Activated B cell treated with CpG ODN at 0.5 μM for 24 hours (primary cell): ENCODE data around the gene CYTH1. TPM values are rescaled to one million over a fixed set of nuclear protein-coding genes. Genes with fewer than 3 reads are reported as not detected.

Experiments used
- ATAC-seq: fragments of 200-7000 bp; cut with Tn5 transposase; one replicate; pipeline ENCODE4 v1.10.0; 2021; ENCODE audit warnings: low read depth, mild to moderate bottlenecking, moderate library complexity
- CTCF ChIA-PET: fragments of 350-600 bp; sonication (Branson Sonifier 250); formaldehyde crosslinking; loops from one replicate; lab custom pipeline; 2021; ENCODE audit warnings: antibody characterized with exemption; lab: Charles Lee
- POLR2A ChIA-PET: fragments of 350-600 bp; sonication (Branson Sonifier 250); formaldehyde crosslinking; loops from one replicate; lab custom pipeline; 2021; ENCODE audit warnings: antibody characterized with exemption; lab: Charles Lee
- DNase-seq: peaks from one replicate; pipeline ENCODE4 v3.0.0; 2022
- H3K27ac Mint-ChIP-seq: one replicate; pipeline ENCODE4 v1.8.0; 2020; ENCODE audit warnings: mixed read lengths
- H3K27me3 Mint-ChIP-seq: one replicate; pipeline ENCODE4 v1.8.0; 2021; ENCODE audit warnings: mixed read lengths
- H3K36me3 Mint-ChIP-seq: one replicate; pipeline ENCODE4 v1.8.0; 2021; ENCODE audit warnings: low read depth, mixed read lengths
- H3K4me1 Mint-ChIP-seq: one replicate; pipeline ENCODE4 v1.8.0; 2021; ENCODE audit warnings: mixed read lengths
- H3K4me3 Mint-ChIP-seq: one replicate; pipeline ENCODE4 v1.8.0; 2020; ENCODE audit warnings: mild to moderate bottlenecking, mixed read lengths
- H3K9me3 Mint-ChIP-seq: one replicate; pipeline ENCODE4 v1.8.0; 2020; ENCODE audit warnings: mixed read lengths
- intact Hi-C: fragments of 100-400 bp; cut with micrococcal nuclease; formaldehyde crosslinking; loops from one replicate; pipeline ENCODE4 v1.15.1; 2024
- total RNA-seq: library from RNA; stranded (reverse); gene quantifications from 2 replicates; pipeline ENCODE4 v1.2.3, GENCODE V29; 2022
- TF ChIP-seq, protein P1 (sequence below): fragments of 200-600 bp; IDR thresholded peaks from one replicate; pipeline ENCODE4 v1.8.0; 2022; ENCODE audit warnings: antibody characterized with exemption, mild to moderate bottlenecking

The CYTH1 gene
- total RNA-seq, 1 donor from 2014 or later, result 391 TPM

- H3K27ac Mint-ChIP-seq, result no peak overlapping the region
- H3K4me1 Mint-ChIP-seq, result peaks cover 18% of the 10 kb centered on the region
- TF ChIP-seq, protein P1, sequence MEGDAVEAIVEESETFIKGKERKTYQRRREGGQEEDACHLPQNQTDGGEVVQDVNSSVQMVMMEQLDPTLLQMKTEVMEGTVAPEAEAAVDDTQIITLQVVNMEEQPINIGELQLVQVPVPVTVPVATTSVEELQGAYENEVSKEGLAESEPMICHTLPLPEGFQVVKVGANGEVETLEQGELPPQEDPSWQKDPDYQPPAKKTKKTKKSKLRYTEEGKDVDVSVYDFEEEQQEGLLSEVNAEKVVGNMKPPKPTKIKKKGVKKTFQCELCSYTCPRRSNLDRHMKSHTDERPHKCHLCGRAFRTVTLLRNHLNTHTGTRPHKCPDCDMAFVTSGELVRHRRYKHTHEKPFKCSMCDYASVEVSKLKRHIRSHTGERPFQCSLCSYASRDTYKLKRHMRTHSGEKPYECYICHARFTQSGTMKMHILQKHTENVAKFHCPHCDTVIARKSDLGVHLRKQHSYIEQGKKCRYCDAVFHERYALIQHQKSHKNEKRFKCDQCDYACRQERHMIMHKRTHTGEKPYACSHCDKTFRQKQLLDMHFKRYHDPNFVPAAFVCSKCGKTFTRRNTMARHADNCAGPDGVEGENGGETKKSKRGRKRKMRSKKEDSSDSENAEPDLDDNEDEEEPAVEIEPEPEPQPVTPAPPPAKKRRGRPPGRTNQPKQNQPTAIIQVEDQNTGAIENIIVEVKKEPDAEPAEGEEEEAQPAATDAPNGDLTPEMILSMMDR, result no peak
- H3K4me3 Mint-ChIP-seq, result no peak overlapping the region
- POLR2A ChIA-PET, result no interaction called here
- peaks cover 2% of the 10 kb centered on the region for H3K27me3 Mint-ChIP-seq
- H3K9me3 Mint-ChIP-seq, result no peaks in the 10 kb centered on the region
- intact Hi-C loops, result no loop called here
- ATAC-seq (no peak), DNase-seq (no peak)
- H3K36me3 Mint-ChIP-seq, result no peaks in the 10 kb centered on the region
- CTCF ChIA-PET, result no interaction called here
These were observed 147.9 kb downstream of the CYTH1 start for GRCh38 chr17:78634154-78634553.

GRCh38 chr17:78629436-78629995 is 152.6 kb downstream of the CYTH1 start:
- Mint-ChIP-seq H3K27ac (no peak overlapping the region), H3K4me1 (peaks cover 15% of the 10 kb centered on the region), H3K27me3 (peaks cover 2% of the 10 kb centered on the region), H3K4me3 (no peak overlapping the region), H3K36me3 (no peaks in the 10 kb centered on the region), H3K9me3 (no peaks in the 10 kb centered on the region)
- no peak for DNase-seq
- ChIA-PET CTCF (no interaction called here), POLR2A (no interaction called here)
- intact Hi-C loops, result no loop called here
- ATAC-seq, result no peak
- TF ChIP-seq, protein P1, result no peak

DNA sequence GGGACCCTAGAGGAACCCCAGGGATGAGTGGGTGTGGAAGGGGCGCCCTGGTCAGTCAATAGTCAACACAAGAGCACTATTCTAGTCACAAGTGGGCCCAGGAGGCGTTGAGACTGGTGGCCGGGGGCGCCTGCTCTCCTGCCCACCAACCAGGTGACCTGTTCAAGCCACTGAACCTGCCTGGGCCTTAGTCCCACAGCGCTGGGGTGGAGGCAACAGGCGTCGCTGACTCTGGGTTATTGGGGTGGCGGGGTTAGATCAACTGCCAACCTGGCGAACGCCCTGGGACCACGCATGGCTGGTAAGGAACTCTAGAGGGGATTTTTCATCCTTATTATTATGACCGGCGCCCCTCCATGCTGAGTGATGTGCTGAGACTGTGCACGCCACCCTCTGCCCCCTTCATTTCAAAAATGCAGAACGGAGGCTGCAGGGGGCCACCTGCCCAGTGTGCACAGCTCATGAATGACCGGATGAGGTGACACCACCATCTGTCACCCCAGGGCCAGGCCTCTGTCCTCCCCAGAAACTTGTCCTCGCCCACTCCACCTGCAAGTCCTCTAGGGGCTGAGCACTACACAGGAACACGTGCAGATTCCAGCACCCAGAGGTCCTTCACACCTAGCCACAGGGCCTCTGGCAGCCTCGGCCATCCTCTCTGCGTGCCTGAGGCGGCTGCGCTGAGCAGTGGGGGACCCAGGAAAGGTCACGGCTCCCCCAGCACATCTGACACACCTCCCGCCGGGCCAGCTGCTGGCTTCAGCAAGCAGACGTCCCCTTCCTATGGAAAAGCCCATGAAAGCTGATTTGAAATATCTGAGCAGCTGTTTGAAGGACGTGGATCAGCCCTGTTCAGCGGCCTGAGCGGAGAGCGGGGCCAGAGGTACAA is 153.3 kb downstream of the CYTH1 start:
- H3K27ac Mint-ChIP-seq, result no peak overlapping the region

DNA sequence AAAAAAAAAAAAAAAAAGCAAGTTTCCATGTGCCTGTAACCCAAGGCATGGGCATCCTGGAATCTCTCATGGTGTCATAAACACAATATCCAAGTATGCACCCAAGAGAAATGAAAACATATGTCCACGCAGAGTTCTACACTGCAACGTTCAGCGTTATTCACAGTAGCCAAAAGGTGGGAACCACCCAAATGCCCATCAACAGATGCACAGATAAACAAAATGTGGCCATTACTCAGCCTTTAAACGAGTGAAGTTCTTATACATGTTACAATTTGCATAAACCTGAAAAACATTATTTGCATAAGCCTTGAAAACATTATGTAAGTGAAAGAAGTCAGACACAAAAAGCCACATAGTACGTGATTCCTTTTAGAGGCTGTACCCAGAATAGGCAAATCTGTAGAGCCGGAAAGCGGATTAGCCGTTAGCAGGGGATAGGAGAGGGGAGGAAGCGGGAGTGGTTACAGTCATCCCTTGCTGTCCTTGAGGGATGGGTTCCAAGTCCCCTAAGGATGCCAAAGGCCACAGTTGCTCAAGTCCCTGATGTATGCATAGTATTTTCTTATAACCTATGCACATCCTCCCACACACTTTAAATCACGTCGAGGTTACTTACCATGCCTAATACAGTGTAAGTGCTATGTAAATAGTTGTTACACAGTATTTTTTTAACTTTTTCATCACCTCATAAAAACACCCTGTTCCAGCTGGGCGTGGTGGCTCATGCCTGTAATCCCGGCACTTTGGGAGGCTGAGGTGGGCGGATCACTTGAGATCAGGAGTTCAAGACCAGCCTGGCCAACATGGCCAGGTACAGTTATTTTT is 157.5 kb downstream of the CYTH1 start:
- no peak for DNase-seq
- Mint-ChIP-seq H3K27me3 (peaks cover 2% of the 10 kb centered on the region), H3K36me3 (no peaks in the 10 kb centered on the region), H3K4me3 (no peak overlapping the region), H3K27ac (no peak overlapping the region), H3K4me1 (peaks cover 1% of the 10 kb centered on the region), H3K9me3 (peaks cover 4% of the 10 kb centered on the region)
- no peak for ATAC-seq
- POLR2A ChIA-PET, result no interaction called here
- TF ChIP-seq, protein P1, result no peak
- intact Hi-C loops, result no loop called here
- CTCF ChIA-PET, result no interaction called here

More for the DNA sequence above, 153.3 kb downstream of the CYTH1 start:
- DNase-seq, result no peak
- ChIA-PET CTCF (no interaction called here), POLR2A (no interaction called here)
- no peak overlapping the region for H3K4me3 Mint-ChIP-seq
- H3K9me3 Mint-ChIP-seq, result no peaks in the 10 kb centered on the region
- H3K4me1 Mint-ChIP-seq, result peaks cover 15% of the 10 kb centered on the region
- TF ChIP-seq, protein P1, result no peak
- H3K27me3 Mint-ChIP-seq, result peaks cover 2% of the 10 kb centered on the region
- no peaks in the 10 kb centered on the region for H3K36me3 Mint-ChIP-seq
- ATAC-seq, result no peak
- intact Hi-C loops, result no loop called here

Other genes with a start within 250 kb of the CYTH1 start
- 0.13 and 0.29 TPM in 2 replicates for gene DNAH17, start 204.9 kb downstream of the CYTH1 start, total RNA-seq
- 93.8 and 107 TPM in 2 replicates for gene USP36, start 58.5 kb upstream of the CYTH1 start, total RNA-seq
- gene CEP295NL, start 120.9 kb upstream of the CYTH1 start, total RNA-seq, result 0.46 and 0.55 TPM in 2 replicates
- 3.5 and 4.2 TPM in 2 replicates for gene TIMP2, start 143.1 kb upstream of the CYTH1 start, total RNA-seq
- 1.3 and 3.5 TPM in 2 replicates for gene LGALS3BP, start 197.7 kb upstream of the CYTH1 start, total RNA-seq
- gene CANT1, start 227.5 kb upstream of the CYTH1 start, total RNA-seq, result 39.3 and 44.6 TPM in 2 replicates
- not detected in 2 replicates for gene C1QTNF1, start 241.9 kb upstream of the CYTH1 start, total RNA-seq